Naive B cell (primary cell): ENCODE results near the gene SRL. TPM values are rescaled to one million over a fixed set of nuclear protein-coding genes. Genes with fewer than 3 reads are reported as not detected.
A peak's percentile ranks its signal among the peaks of the same experiment; 100 is the strongest.

Source experiments
- ATAC-seq, 2 donors: fragments of 150-1000 bp; cut with Tn5 transposase; 2 replicates each; pipeline ENCODE4 v1.10.0; 2021; ENCODE audit warnings: low read depth in 2 of 2, mild to moderate bottlenecking in 2 of 2, moderate library complexity in 2 of 2
- DNase-seq: peaks from one replicate; pipeline ENCODE4 v3.0.0; 2022
- H3K27ac Mint-ChIP-seq, 6 donors: one replicate each; pipeline ENCODE4 v1.8.0; 2020 to 2022; ENCODE audit warnings: mild to moderate bottlenecking in 6 of 6, mixed read lengths in 6 of 6, moderate library complexity in 5 of 6, inconsistent platforms in 2 of 6
- H3K27me3 Mint-ChIP-seq, 3 donors: one replicate each; pipeline ENCODE4 v1.8.0; 2021 to 2022; ENCODE audit warnings: mixed read lengths in 3 of 3, mild to moderate bottlenecking in 1 of 3
- H3K36me3 Mint-ChIP-seq, 2 donors: one replicate each; pipeline ENCODE4 v1.8.0; 2020 to 2022; ENCODE audit warnings: mixed read lengths in 2 of 2, inconsistent platforms in 1 of 2, mild to moderate bottlenecking in 1 of 2
- H3K4me1 Mint-ChIP-seq, 3 donors: one replicate each; pipeline ENCODE4 v1.8.0; 2020 to 2022; ENCODE audit warnings: mixed read lengths in 3 of 3, inconsistent platforms in 1 of 3, mild to moderate bottlenecking in 1 of 3, moderate library complexity in 1 of 3
- H3K4me3 Mint-ChIP-seq, 8 donors: one replicate each; pipeline ENCODE4 v1.8.0; 2020 to 2022; ENCODE audit warnings: mild to moderate bottlenecking in 8 of 8, mixed read lengths in 8 of 8, moderate library complexity in 8 of 8, inconsistent platforms in 2 of 8
- H3K9me3 Mint-ChIP-seq, 7 donors: one replicate each; pipeline ENCODE4 v1.8.0; 2020 to 2022; ENCODE audit warnings: mixed read lengths in 7 of 7, mild to moderate bottlenecking in 5 of 7, inconsistent platforms in 2 of 7, moderate library complexity in 1 of 7
- polyA plus RNA-seq, 6 donors: library from polyadenylated mRNA; unstranded; fragments of 300-500 nt; fragmentation: Illumina TruSeq; gene quantifications; one replicate each; pipeline ENCODE4 v1.2.3, GENCODE V29; 2021; ENCODE audit warnings: low read depth in 6 of 6

SRL gene
- polyA plus RNA-seq, 6 donors from 2014 or later = not detected

DNA sequence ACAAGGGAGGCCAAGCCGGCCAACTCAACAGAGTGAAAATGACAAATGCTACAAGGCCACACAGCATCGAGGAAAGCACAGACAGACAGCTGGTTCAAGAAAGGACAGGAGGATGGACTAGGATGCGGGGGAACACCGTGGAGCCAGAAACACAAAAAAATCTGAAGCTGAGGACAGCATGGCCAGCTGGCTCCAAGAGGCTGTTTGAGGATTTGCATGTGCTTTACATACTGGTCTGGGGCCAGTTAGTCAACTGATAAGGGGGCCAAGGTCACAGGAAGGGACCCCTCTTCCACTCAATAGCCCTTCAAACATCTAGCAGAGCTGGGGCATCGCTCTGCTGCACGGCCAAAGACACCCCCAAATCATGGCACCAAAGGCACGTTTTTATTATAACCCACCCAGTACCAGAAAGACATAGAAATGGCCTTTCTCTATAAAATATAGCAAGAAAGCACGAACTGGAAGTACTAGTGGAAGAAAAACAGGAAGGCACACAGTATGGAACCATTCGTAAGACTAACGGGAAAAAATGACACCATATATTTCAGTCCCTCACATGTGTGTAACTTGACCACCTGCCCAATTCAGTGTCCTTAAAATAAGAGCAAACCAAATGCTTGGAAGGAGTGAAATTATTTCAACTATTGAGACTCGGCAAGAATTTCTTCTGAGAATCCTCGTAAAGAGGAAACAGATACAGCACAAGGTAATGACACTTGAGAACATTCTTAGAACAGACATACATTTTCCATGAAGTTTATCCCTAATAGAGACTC is 7.8 kb upstream of the SRL start:
- ATAC-seq (no peak), DNase-seq (no peak)
- H3K9me3 Mint-ChIP-seq = no peaks in the 10 kb centered on the region
- peaks cover 4 to 11% (median 6%) of the 10 kb centered on the region in 3 donors for H3K4me1 Mint-ChIP-seq
- H3K27ac Mint-ChIP-seq = peak overlapping the region in 1 of 6 donors; percentile 73
- H3K27me3 Mint-ChIP-seq = no peaks in the 10 kb centered on the region
- H3K36me3 Mint-ChIP-seq = no peaks in the 10 kb centered on the region
- H3K4me3 Mint-ChIP-seq = peak overlapping the region in 1 of 8 donors; percentile 8

DNA sequence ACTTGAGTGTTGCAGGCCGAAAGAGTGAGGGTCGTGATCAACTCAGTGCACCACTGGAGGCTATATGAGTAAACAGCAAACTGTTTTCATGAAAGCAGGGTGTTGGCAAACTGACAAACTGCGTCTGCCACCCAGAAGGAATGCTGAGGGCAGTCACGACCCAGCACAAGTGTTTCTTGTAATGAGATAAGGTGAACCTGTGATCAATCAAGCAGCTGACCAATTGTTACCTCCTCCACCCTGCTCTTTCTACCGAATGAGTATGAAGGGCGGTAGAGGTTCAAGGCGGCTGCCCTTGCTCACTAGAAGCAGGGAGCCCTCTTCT is 5.5 kb upstream of the SRL start:
- Mint-ChIP-seq H3K27me3 (peaks cover 0 to 2% (median 0%) of the 10 kb centered on the region in 3 donors), H3K36me3 (no peaks in the 10 kb centered on the region), H3K27ac (no peak overlapping the region), H3K4me1 (peaks cover 0 to 2% (median 0%) of the 10 kb centered on the region in 3 donors), H3K4me3 (no peak overlapping the region), H3K9me3 (no peaks in the 10 kb centered on the region)
- no peak for ATAC-seq
- DNase-seq = no peak

DNA sequence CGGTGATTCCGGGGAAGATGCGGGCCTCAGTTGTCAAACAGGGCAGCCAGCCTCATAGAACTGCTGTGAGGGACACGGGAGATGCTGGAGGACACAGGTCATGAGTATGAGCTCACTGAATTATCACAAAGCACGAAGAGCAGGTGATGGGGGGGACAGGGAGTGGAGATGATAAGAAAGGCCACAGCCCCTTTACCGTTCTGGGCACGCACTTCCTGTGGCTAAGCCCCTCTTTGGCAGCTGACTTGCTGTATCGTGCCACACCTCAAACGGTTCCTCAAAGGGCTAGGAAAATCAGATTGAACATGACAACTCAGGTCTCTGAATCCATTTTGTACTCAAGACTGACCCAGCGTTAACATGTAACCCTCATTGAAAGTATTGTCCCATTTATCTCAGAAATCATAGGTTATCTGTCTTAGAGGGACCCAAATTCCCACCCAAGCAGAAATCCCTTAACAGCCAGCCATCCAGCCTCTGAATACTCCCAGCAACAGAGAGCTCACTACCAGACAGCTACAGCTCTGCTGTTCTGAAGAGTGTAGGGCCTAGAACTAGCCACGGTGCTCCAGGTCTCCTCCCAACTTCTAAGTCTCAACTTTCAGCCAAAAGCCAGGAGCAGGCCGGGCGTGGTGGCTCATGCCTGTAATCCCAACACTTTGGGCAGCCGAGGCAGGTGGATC is 5.0 kb upstream of the SRL start:
- DNase-seq (no peak), ATAC-seq (no peak)
- Mint-ChIP-seq H3K27me3 (peaks cover 0 to 6% (median 0%) of the 10 kb centered on the region in 3 donors), H3K36me3 (no peaks in the 10 kb centered on the region), H3K4me3 (no peak overlapping the region), H3K27ac (no peak overlapping the region), H3K4me1 (peaks cover 0 to 2% (median 0%) of the 10 kb centered on the region in 3 donors), H3K9me3 (no peaks in the 10 kb centered on the region)

DNA sequence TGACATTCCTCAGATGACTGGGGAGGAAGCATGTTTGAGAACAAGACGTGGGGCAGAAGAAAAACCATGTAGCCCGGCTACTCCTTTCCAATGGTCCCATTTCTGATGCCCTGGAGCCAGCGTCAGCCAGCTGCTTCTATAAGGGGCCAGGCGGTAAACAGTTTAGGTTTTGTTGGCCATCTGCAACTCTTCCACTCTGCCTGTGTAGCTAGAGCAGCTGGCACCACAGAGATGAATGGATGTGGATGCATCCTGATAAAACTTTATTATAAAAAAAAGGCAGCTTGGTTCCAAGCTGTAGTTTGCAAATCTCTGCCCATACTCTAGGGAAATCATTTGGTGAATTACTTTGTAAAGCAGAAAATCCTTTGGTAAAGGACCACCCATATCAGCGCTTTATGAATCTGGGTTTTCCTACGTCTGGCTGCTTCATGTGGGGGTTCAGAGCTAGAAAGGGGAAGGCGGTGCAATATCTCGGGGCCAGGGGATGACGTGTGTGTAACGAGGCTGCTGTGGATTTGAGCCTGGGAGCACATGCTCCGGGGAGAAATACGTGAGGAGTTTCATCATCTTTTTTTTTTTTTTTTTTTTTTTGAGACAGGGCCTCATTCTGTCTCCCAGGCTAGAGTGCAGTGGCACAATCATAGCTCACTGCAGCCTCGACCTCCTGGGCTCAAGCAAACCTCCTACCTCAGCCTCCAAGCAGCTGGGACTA is 3.4 kb upstream of the SRL start:
- ATAC-seq (no peak), DNase-seq (no peak)
- Mint-ChIP-seq H3K9me3 (no peaks in the 10 kb centered on the region), H3K27me3 (peaks cover 0 to 10% (median 10%) of the 10 kb centered on the region in 3 donors), H3K4me1 (peaks cover 0 to 2% (median 0%) of the 10 kb centered on the region in 3 donors), H3K4me3 (no peak overlapping the region), H3K27ac (peak overlapping the region in 1 of 6 donors; percentile 41), H3K36me3 (no peaks in the 10 kb centered on the region)

DNA sequence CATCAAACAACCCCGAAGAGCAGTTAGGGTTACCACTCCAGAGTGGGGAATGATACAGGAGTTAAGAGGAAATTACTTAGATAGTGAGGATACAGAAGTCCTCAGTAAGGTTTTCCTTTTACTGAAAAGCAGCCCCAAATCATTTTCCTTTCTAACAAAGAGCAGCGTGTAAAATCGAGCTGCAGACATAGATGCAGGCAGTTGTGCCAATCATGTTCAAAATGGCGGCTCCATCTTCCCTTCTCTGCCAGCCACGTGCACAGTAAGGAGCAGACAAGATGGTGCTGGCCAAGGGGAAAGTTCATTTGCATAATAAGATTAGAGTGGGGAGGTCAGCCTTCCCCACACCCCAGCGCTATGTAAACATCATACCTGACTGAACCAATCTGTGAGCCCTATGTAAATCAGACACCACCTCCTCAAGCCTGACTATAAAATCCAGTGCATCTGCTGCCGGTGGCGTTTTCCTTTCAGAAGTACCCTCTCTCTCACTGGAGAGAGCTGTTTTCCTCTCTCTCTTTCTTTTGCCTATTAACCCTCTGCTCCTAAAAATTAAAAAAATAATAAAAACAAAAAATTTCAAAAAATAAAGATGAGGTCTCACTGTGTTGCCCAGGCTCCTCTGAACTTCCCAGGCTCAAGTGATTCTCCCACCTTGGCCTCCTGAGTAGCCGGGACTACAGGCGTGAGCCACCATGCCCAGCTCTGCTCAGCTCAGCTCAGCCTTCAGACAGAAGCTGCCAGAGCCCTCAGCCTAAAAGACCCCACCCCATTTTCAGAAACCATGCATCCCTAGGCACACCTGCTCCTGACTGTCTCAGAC is 2.6 kb upstream of the SRL start:
- peaks cover 0 to 17% (median 10%) of the 10 kb centered on the region in 3 donors for H3K27me3 Mint-ChIP-seq
- no peak overlapping the region for H3K4me3 Mint-ChIP-seq
- DNase-seq (no peak), ATAC-seq (no peak)
- H3K27ac Mint-ChIP-seq = no peak overlapping the region
- no peaks in the 10 kb centered on the region for H3K36me3 Mint-ChIP-seq
- no peaks in the 10 kb centered on the region for H3K9me3 Mint-ChIP-seq
- H3K4me1 Mint-ChIP-seq = no peaks in the 10 kb centered on the region

DNA sequence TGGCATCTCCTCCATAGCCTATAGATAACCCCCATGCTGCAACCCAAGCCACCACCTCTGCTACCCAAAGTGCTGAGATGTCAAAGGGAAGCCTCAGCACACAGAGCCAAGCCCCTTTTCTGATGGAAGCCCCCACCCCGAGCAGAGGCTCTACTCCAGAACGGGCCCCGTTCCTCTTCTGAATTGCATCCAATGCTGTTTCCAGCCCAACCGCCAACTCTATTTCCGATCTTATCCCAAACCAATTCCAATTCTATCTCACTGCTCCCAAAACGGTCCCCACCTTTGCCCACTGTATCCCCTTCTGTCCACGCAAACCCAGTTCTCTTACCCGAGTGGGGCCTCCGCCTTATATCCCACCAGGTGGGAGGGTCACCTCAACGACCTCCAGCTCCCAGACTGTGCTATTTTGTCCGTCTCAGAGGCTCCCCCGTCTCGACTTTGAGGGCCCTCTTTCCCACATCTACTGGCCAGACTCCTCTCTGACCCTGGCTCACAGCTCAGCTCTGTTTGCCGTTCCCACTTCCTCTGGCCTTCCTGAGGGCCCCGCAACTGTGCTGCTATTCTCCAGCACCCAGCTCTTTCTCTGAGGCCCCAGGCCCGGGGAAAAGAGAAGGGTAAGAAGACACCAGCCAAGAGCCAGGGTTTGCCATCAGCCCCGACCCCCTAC is 487 bp downstream of the SRL start:
- peaks cover 0 to 6% (median 0%) of the 10 kb centered on the region in 3 donors for H3K4me1 Mint-ChIP-seq
- ATAC-seq (no peak), DNase-seq (no peak)
- no peak overlapping the region for H3K4me3 Mint-ChIP-seq
- peaks cover 5 to 33% (median 24%) of the 10 kb centered on the region in 3 donors for H3K27me3 Mint-ChIP-seq
- H3K9me3 Mint-ChIP-seq = no peaks in the 10 kb centered on the region
- H3K27ac Mint-ChIP-seq = no peak overlapping the region
- H3K36me3 Mint-ChIP-seq = peaks cover 0 to 8% of the 10 kb centered on the region in 2 donors

DNA sequence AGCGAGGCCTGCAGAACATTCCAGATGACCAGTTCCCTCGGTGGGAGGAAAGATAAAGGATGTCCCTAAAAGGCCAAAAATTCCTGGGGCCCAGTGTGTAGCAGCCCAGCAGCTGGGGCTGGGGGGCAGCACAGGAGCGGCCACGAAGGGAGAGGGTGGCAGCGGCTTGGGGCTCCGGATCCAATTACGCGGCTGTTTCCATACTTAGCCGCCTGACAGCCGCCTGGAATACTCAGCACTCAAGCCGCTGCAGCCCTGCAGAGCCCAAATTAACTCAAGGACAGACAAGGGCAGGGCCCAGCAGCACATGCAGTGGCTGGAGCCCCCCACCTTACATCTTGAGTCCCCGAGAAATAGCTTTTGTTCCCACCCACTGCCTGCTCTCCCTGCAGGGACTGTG is 1.3 kb downstream of the SRL start:
- H3K9me3 Mint-ChIP-seq = no peaks in the 10 kb centered on the region
- peaks cover 0 to 8% of the 10 kb centered on the region in 2 donors for H3K36me3 Mint-ChIP-seq
- ATAC-seq (no peak), DNase-seq (no peak)
- no peak overlapping the region for H3K4me3 Mint-ChIP-seq
- no peak overlapping the region for H3K27ac Mint-ChIP-seq
- H3K4me1 Mint-ChIP-seq = peaks cover 0 to 6% (median 0%) of the 10 kb centered on the region in 3 donors
- peaks cover 9 to 33% (median 28%) of the 10 kb centered on the region in 3 donors for H3K27me3 Mint-ChIP-seq

DNA sequence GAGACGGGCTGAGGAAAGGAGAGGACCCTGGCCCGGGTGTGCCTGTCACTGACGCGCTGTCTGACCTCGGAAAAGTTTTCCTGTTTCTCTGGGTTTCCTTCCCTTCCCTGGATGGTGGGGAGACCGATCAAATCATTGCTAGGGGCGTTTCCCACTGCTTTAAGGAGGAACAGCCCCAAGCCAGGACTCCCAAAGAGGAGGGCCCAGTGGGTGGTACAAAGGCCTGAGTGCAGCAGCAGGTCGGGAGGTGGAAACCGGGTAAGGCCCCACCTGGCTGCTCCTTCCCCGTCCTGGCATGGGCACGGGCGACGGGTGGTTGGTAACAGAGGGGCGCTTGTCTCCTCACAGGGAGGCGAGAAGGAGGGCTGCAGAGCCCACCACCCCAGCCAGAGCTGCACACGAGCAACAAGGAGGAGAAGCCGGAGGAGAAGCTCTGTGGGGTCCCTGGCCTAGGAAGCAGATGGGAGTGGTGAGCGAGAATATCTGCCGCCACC is 2.2 kb downstream of the SRL start:
- Mint-ChIP-seq H3K4me3 (no peak overlapping the region), H3K27ac (no peak overlapping the region), H3K36me3 (peaks cover 0 to 8% of the 10 kb centered on the region in 2 donors), H3K4me1 (peaks cover 0 to 6% (median 0%) of the 10 kb centered on the region in 3 donors), H3K27me3 (peaks cover 15 to 33% (median 33%) of the 10 kb centered on the region in 3 donors), H3K9me3 (no peaks in the 10 kb centered on the region)
- DNase-seq (no peak), ATAC-seq (no peak)

DNA sequence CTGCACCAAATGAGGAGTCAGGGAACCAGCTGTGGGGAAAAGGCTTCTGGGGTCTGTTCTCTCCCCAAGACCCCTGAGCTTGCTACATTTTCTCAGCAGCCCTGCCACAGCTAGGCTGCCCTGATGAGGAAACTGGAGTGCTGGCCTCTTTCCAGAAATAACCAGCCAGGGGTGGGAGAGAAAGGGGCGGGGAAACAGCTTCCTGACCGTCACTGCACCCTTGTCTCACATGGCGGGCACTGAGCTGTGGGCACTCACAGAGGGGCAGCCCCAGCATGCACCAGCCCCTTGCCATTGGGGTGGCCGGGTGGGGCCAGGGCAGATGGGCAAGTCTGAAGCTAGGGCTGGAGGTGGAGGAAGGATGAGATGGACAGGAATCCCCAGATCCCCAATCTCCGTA is 2.9 kb downstream of the SRL start:
- H3K4me3 Mint-ChIP-seq = no peak overlapping the region
- peaks cover 0 to 6% (median 0%) of the 10 kb centered on the region in 3 donors for H3K4me1 Mint-ChIP-seq
- ATAC-seq = no peak
- peaks cover 0 to 8% of the 10 kb centered on the region in 2 donors for H3K36me3 Mint-ChIP-seq
- no peak for DNase-seq
- H3K27me3 Mint-ChIP-seq = peaks cover 17 to 35% (median 33%) of the 10 kb centered on the region in 3 donors
- no peaks in the 10 kb centered on the region for H3K9me3 Mint-ChIP-seq
- no peak overlapping the region for H3K27ac Mint-ChIP-seq

DNA sequence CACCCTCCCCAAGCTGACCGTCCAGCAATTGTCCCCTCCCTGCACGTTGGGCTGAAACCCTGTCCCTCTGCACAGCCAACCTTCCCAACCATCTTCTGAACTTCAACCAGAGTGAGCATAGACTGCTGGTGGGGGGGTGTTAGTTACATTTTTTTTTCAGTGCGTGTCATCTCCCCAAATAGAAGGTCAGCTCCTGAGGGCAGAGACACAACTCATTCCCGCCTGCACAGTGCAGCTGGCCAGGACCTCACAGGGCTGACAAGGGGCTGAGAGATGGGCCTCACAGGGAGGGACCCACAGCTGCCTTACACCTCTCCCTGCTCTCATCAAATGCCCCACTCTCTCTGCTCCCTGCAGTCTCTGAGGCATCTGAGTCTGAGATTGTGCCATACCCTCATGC is 8.4 kb downstream of the SRL start:
- Mint-ChIP-seq H3K36me3 (peaks cover 0 to 8% of the 10 kb centered on the region in 2 donors), H3K4me3 (no peak overlapping the region), H3K27me3 (peaks cover 17 to 29% (median 24%) of the 10 kb centered on the region in 3 donors), H3K9me3 (peaks cover 0 to 6% (median 0%) of the 10 kb centered on the region in 7 donors), H3K27ac (no peak overlapping the region), H3K4me1 (peaks cover 0 to 6% (median 0%) of the 10 kb centered on the region in 3 donors)
- no peak for DNase-seq
- ATAC-seq = no peak

DNA sequence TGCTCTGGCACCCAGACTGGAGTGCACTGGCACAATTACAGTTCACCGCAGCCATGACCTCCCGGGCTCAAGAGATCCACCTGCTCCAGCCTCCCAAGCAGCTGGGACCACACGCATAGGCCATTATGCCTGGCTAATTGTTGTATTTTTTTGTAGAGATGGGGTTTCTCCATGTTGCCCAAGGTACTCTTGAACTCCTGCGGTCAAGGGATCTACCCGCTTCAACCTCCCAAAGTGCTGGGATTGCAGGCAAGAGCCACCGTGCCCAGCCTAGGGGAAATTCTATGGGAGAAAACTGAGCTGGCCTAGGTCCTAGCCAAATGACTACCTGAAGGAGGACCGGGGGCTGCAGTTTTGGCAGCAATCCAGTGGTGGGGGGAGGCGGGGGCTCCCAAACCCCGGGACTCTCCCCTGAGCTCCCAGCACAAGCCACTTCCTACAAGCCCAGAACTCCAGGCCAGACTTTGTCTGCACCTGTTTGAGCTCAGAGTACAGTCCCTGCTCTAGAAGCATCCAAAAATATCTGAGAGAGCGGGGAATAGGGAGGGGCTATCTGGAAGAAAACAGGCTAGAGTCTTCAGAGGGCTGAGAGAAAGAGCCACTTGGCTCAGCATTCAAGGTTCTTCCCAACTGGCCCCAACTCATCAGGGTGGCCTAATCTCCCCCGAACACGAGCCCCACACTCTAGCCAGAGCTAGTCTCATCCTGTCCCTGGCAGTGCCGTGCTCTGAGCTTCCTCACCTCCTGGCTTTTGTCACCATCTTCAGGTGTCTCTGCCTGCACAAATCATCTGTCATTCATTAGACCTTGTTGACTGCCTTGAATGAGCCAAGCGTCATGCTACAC is 9.1 kb downstream of the SRL start:
- no peak for DNase-seq
- ATAC-seq = no peak
- no peak overlapping the region for H3K4me3 Mint-ChIP-seq
- no peak overlapping the region for H3K27ac Mint-ChIP-seq
- H3K4me1 Mint-ChIP-seq = peaks cover 0 to 5% (median 0%) of the 10 kb centered on the region in 3 donors
- peaks cover 0 to 6% (median 0%) of the 10 kb centered on the region in 7 donors for H3K9me3 Mint-ChIP-seq
- peaks cover 0 to 5% of the 10 kb centered on the region in 2 donors for H3K36me3 Mint-ChIP-seq
- H3K27me3 Mint-ChIP-seq = peaks cover 13 to 25% (median 19%) of the 10 kb centered on the region in 3 donors

DNA sequence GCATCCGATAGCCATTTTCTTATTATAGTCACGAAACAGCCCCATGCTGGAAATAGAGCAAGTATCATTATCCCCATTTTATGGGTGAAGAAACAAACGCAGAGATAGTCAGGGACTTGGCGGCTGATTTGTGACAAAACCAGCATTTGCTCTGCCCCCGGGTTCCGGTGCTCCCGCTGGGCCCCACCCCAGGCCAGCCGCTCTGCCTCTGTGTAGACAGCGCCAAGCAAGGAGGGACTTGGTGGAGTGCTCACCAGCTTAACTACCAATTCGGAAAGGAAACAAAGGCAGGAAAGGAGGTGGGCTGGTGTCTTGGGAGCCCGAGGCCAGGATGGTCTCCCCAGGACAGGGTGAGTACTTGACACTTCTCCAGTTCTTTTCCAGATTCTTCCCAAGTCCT is 10.0 kb downstream of the SRL start:
- Mint-ChIP-seq H3K4me3 (no peak overlapping the region), H3K4me1 (no peaks in the 10 kb centered on the region), H3K9me3 (peaks cover 0 to 6% (median 0%) of the 10 kb centered on the region in 7 donors), H3K36me3 (no peaks in the 10 kb centered on the region), H3K27me3 (peaks cover 10 to 17% (median 13%) of the 10 kb centered on the region in 3 donors), H3K27ac (no peak overlapping the region)
- ATAC-seq (no peak), DNase-seq (no peak)
